NCI-H1105 (cell line): Measurements from ENCODE around the gene TBC1D9.

Experiments
- DNase-seq: peaks from one replicate; lab custom pipeline; 2025; lab: John Stamatoyannopoulos, UW

TBC1D9 gene

GRCh38 chr4:140612357-140612756 is 143.8 kb downstream of the TBC1D9 start:
- no peak for DNase-seq

DNA sequence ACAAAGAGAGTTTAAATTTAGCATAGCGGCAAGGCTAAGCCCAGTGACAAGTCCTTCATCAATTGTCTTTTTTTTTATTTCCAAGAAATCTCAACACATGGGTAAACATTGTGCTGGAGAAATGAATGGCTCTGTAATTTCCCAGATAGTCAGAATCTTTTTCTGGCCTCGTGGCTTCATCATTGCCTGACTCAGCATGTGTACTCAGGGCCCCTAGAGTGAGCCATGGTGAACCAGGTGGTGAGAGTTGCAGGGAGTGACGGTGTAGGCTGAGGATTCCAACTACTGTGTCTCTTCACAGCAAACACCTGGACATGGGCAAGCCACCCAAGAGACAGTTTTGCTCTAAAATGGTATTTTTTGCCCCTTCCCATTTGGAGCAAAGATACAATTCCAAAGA is 144.3 kb downstream of the TBC1D9 start:
- no peak for DNase-seq

DNA sequence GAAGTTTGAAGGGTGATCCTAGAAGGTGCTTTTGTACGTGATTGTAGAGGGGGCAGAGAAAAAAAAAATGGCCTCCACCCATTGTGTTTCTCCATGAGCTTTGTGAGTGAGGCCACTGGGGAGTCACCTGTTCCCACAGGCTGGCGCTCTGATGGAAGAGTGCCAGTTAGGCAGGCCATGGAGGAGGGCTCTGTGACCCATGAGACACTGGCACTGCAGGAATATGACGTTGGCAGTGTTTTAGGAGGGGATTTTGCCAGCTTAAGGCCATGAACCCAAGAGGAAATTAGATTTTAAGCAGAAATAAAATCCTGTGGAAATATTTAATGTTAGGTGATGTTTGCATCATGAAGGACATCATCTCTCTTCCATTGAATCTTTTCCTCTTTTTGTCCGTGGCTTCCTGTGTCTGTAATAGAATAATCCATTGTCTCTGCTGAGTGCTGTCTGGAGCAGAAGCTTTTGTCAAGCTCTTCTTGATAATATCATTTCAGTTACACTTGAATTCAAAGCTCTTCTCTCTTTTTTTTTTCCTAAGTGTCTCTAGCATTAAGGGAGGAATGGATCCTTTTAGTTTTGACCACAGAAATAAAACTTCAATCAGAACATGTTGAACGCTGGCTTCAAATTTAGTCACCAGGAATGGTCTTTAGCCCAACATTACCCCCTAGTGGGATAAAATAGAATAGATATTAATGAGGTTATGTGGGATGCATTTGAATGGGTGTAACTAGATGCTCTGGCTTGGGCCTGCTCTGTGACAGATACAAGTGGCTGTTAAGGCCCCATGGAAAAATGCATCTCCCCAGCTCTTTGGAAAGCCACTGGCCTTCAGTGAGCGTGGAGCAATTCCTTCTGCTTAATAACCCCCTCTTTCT is 146.4 kb downstream of the TBC1D9 start:
- DNase-seq = peak; percentile 31

DNA sequence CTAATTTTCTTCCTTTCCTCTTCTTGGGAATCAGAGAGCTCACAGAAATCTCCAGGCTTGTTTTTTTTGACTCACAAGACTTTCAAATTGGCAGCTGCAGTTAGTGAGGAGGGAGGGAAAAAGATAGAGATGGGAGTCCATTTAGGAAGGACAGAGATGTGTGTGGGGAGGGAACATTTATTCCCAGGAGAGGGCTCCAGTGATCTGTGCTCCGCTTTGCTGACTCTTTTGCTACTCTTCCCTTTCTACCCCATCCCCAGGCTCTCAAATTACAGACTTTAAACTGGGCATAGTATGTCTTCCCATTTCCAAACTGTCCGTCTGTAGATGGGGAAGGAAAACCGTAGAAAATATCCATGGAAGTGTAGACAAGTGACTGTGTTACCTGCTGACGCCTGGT is 148.3 kb downstream of the TBC1D9 start:
- DNase-seq = no peak

DNA sequence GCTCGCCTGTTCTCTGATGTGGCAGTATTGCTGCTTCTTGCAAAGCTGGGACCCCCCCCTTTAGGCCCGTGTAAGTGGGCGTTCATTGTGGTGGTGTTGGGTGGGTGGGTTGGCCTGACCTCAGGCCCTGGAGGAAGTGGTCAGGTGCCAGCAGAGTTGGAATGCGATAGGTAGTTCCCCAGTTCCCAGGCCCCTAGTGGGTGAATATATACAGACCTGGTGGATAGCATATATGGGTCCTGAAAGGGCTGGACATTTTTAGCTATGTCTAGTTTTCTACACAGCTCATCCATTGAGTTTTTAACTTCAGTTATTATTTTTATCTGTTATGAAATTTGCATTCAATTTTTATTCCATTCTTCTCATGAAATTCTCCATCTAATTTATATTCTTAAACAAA is 151.6 kb downstream of the TBC1D9 start:
- no peak for DNase-seq

DNA sequence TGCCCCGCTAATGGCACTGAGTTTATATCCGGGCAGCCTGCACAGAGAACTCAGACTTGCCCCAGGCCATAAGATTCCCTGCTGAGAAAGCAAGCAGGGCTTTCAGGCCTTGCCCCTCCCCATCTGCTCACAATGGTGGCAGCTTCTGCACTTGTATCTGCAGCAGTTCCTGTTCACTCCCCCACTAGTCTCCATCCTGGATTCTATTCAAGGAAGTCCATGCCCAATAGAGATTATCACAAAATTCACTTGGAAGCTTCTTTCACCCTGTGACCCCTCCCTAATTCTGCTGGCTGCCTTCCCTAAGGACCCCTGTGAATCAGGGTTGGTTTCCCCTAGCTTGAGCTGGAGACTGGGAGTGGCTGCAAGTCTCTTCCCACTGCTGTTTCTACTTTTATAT is 152.9 kb downstream of the TBC1D9 start:
- no peak for DNase-seq

- DNase-seq = no peak
Measured at GRCh38 chr4:140602714-140603113, 153.5 kb downstream of the TBC1D9 start.

- no peak for DNase-seq
Measured at GRCh38 chr4:140600408-140600807, 155.8 kb downstream of the TBC1D9 start.

- DNase-seq = no peak
Measured at GRCh38 chr4:140595065-140595464, 161.1 kb downstream of the TBC1D9 start.

- DNase-seq = no peak
Measured at GRCh38 chr4:140584439-140584838, 171.7 kb downstream of the TBC1D9 start.

- no peak for DNase-seq
Measured at GRCh38 chr4:140581078-140581477, 175.1 kb downstream of the TBC1D9 start.

DNA sequence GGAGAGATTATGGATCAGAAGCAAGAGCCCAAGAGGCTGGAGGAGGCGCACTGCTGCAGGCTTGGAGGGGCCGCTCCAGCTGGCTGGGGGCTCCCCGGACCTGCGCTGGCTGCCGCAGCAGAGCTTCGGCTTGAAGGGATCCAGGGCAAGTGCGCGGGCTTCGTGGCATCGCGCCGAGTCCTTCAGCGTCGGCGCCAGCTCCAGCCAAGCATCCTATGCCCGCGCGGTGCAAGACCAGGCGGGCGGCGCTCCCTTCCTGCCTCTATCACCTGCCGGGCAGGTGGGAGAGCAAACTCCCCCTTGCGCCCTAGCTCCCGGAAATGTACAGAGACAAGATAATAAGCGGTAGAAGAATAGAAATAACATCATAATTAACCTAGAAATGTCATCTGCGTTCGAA is 176.9 kb downstream of the TBC1D9 start:
- peak; percentile 52 for DNase-seq

- no peak for DNase-seq
Measured at GRCh38 chr4:140575489-140575888, 180.7 kb downstream of the TBC1D9 start.

DNA sequence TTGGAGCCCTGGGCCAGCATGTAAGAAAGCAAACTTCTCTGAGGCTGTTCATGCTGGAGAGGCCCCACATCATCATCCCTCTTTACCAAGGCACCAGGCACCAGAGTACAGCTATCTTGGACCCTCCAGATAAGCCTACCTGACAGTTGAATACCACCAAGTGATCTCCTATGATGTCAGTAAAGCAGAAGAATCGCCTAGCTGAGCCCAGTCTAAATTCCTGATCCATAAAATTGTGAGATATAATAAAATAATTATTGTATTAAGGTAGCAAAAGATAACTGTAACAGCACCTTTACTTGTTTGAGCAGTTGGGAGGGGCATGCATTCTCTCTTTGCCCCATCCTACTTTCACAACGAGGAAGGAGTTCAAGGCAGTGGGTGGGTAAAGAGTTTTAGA is 184.6 kb downstream of the TBC1D9 start:
- DNase-seq = no peak
